Astrocyte (in vitro differentiated cells and primary cell): Measurements from ENCODE around the gene BUD13. TPM values are rescaled to one million over a fixed set of nuclear protein-coding genes. Genes with fewer than 3 reads are reported as not detected.

Source experiments
- DNase-seq: peaks from one replicate; pipeline ENCODE4 v3.0.0-alpha.2; 2010; ENCODE audit warnings: low read depth
- FAIRE-seq: peaks from 2 replicates; lab custom pipeline; 2011; peaks lifted over from hg19 to GRCh38; lab: Jason Lieb, UNC
- H2AFZ ChIP-seq: 2 replicates; pipeline ENCODE4 v1.6.0; 2012; ENCODE audit warnings: low read depth, low read length, inconsistent platforms
- H3K27ac ChIP-seq: 2 replicates; pipeline ENCODE4 v1.5.1; 2011; ENCODE audit warnings: low read depth, low read length, inconsistent platforms
- H3K27me3 ChIP-seq: 2 replicates; pipeline ENCODE4 v1.6.0; 2011; ENCODE audit warnings: low read length, inconsistent platforms; ENCODE audit not compliant: insufficient read depth
- H3K36me3 ChIP-seq: 2 replicates; pipeline ENCODE4 v1.5.1; 2011; ENCODE audit warnings: low read length, inconsistent platforms; ENCODE audit not compliant: insufficient read depth
- H3K4me1 ChIP-seq: 2 replicates; pipeline ENCODE4 v1.5.1; 2011; ENCODE audit warnings: low read length, inconsistent platforms; ENCODE audit not compliant: insufficient read depth
- H3K4me2 ChIP-seq: 2 replicates; pipeline ENCODE4 v1.6.0; 2012; ENCODE audit warnings: low read length, inconsistent platforms
- H3K4me3 ChIP-seq: 2 replicates; pipeline ENCODE4 v1.5.1; 2011; ENCODE audit warnings: low read depth, mild to moderate bottlenecking, low read length, inconsistent platforms; ENCODE audit not compliant: insufficient read depth
- H3K79me2 ChIP-seq: 2 replicates; pipeline ENCODE4 v1.6.0; 2012; ENCODE audit warnings: mild to moderate bottlenecking, low read length, inconsistent platforms; ENCODE audit not compliant: insufficient read depth
- H3K9ac ChIP-seq: 2 replicates; pipeline ENCODE4 v1.6.0; 2012; ENCODE audit warnings: mild to moderate bottlenecking, low read length, inconsistent platforms
- H3K9me3 ChIP-seq: 2 replicates; pipeline ENCODE4 v1.5.1; 2012; ENCODE audit warnings: low read depth, mild to moderate bottlenecking, low read length, inconsistent platforms; ENCODE audit not compliant: insufficient read depth
- H4K20me1 ChIP-seq: 2 replicates; pipeline ENCODE4 v1.6.0; 2012; ENCODE audit warnings: low read length, inconsistent platforms; ENCODE audit not compliant: insufficient read depth
- H3K27ac Mint-ChIP-seq: one replicate; pipeline ENCODE4 v1.8.0; 2021; ENCODE audit warnings: mild to moderate bottlenecking, mixed read lengths; ENCODE audit not compliant: unreplicated experiment
- H3K27me3 Mint-ChIP-seq: one replicate; pipeline ENCODE4 v1.8.0; 2021; ENCODE audit warnings: low read depth, mixed read lengths; ENCODE audit not compliant: unreplicated experiment
- H3K36me3 Mint-ChIP-seq: one replicate; pipeline ENCODE4 v1.8.0; 2021; ENCODE audit warnings: low read depth, mixed read lengths; ENCODE audit not compliant: unreplicated experiment
- H3K4me1 Mint-ChIP-seq: one replicate; pipeline ENCODE4 v1.8.0; 2021; ENCODE audit warnings: low read depth, mixed read lengths; ENCODE audit not compliant: unreplicated experiment
- H3K4me3 Mint-ChIP-seq: one replicate; pipeline ENCODE4 v1.8.0; 2021; ENCODE audit warnings: mild to moderate bottlenecking, moderate library complexity, mixed read lengths; ENCODE audit not compliant: unreplicated experiment
- H3K9me3 Mint-ChIP-seq: one replicate; pipeline ENCODE4 v1.8.0; 2021; ENCODE audit warnings: mild to moderate bottlenecking, mixed read lengths; ENCODE audit not compliant: unreplicated experiment
- CTCF ChIP-seq: IDR thresholded peaks from 2 replicates; pipeline ENCODE4 v1.5.1; 2011; ENCODE audit warnings: low read depth, mild to moderate bottlenecking, inconsistent platforms, low read length, moderate library complexity; ENCODE audit not compliant: insufficient read depth
- EZH2 ChIP-seq: IDR thresholded peaks from 2 replicates; pipeline ENCODE4 v1.6.1; 2012; ENCODE audit warnings: mild to moderate bottlenecking, low read length, inconsistent platforms; ENCODE audit not compliant: insufficient read depth
- total RNA-seq: library from RNA; stranded (reverse); gene quantifications from 2 replicates; pipeline ENCODE4 v1.2.1, GENCODE V29; 2021

The BUD13 gene
- total RNA-seq, 1 donor from 2014 or later = 9.3 TPM

DNA sequence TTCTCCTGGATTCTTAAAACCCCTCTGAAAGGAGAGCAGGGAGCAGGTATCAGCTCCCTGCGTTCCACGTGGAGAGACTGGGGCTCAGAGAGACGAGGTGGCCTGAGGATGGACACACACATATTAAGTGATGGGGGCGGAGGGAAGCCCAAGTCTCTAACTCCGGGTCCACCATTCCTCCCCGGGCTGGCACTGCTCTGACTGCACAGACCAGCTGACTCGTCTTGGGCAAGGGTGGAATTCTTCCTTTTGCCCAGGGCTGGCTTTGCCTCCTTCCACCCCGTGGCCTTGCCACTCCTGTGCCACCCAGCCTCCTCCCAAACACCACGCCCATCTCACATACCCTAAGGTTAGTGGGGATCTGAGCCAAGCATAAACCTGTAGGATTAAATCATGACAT lies 65.0 kb downstream of the BUD13 start:
- DNase-seq (no peak), FAIRE-seq (no peak)
- TF ChIP-seq EZH2 (peak; percentile 16), CTCF (no peak)
- Histone ChIP-seq H3K27me3 (peaks cover 12% of the 10 kb centered on the region), H3K4me2 (no peak overlapping the region), H3K9me3 (no peaks in the 10 kb centered on the region), H2AFZ (no peak overlapping the region), H3K27ac (no peak overlapping the region), H3K79me2 (no peaks in the 10 kb centered on the region), H3K4me1 (no peaks in the 10 kb centered on the region), H3K36me3 (no peaks in the 10 kb centered on the region), H3K9ac (no peak overlapping the region), H3K4me3 (no peak overlapping the region), H4K20me1 (no peaks in the 10 kb centered on the region)
- H3K27me3 Mint-ChIP-seq = peaks cover 32% of the 10 kb centered on the region
- peaks cover 4% of the 10 kb centered on the region for H3K4me1 Mint-ChIP-seq
- H3K36me3 Mint-ChIP-seq = no peaks in the 10 kb centered on the region
- no peak overlapping the region for H3K4me3 Mint-ChIP-seq
- H3K9me3 Mint-ChIP-seq = no peaks in the 10 kb centered on the region
- H3K27ac Mint-ChIP-seq = no peak overlapping the region

GRCh38 chr11:116707161-116707629 lies 65.6 kb downstream of the BUD13 start:
- Histone ChIP-seq H2AFZ (no peak overlapping the region), H4K20me1 (no peaks in the 10 kb centered on the region), H3K27me3 (peaks cover 12% of the 10 kb centered on the region), H3K4me2 (no peak overlapping the region), H3K9me3 (no peaks in the 10 kb centered on the region), H3K4me3 (no peak overlapping the region), H3K79me2 (no peaks in the 10 kb centered on the region), H3K27ac (no peak overlapping the region), H3K9ac (no peak overlapping the region), H3K4me1 (no peaks in the 10 kb centered on the region), H3K36me3 (no peaks in the 10 kb centered on the region)
- Mint-ChIP-seq H3K4me1 (peaks cover 4% of the 10 kb centered on the region), H3K36me3 (no peaks in the 10 kb centered on the region), H3K9me3 (no peaks in the 10 kb centered on the region), H3K4me3 (no peak overlapping the region), H3K27me3 (peaks cover 29% of the 10 kb centered on the region), H3K27ac (no peak overlapping the region)
- DNase-seq (no peak), FAIRE-seq (no peak)
- TF ChIP-seq CTCF (no peak), EZH2 (peak; percentile 59)

GRCh38 chr11:116703421-116703820 lies 69.4 kb downstream of the BUD13 start:
- Mint-ChIP-seq H3K9me3 (peaks cover 2% of the 10 kb centered on the region), H3K4me3 (no peak overlapping the region), H3K36me3 (no peaks in the 10 kb centered on the region), H3K27me3 (peaks cover 19% of the 10 kb centered on the region), H3K27ac (peak overlapping the region; percentile 8), H3K4me1 (peaks cover 4% of the 10 kb centered on the region)
- Histone ChIP-seq H3K79me2 (no peaks in the 10 kb centered on the region), H3K9me3 (no peaks in the 10 kb centered on the region), H3K9ac (no peak overlapping the region), H3K4me1 (no peaks in the 10 kb centered on the region), H2AFZ (no peak overlapping the region), H3K4me2 (no peak overlapping the region), H3K27me3 (peaks cover 10% of the 10 kb centered on the region), H3K27ac (no peak overlapping the region), H4K20me1 (no peaks in the 10 kb centered on the region), H3K4me3 (no peak overlapping the region), H3K36me3 (no peaks in the 10 kb centered on the region)
- no peak for TF ChIP-seq CTCF
- TF ChIP-seq EZH2 = no peak
- DNase-seq = no peak
- no peak for FAIRE-seq
